Measurements from ENCODE around the gene SPOCK2. TPM values are rescaled to one million over a fixed set of nuclear protein-coding genes. Genes with fewer than 3 reads are reported as not detected.

SPOCK2 gene
- total RNA-seq, 1 donor from 2014 or later = 187 TPM

GRCh38 chr10:72092171-72092924, 4.0 kb upstream of the SPOCK2 start:
- H3K27me3 ChIP-seq = peaks cover 18% of the 10 kb centered on the region
- no peak for TF ChIP-seq CTCF (IDR thresholded peaks at IDR 0.05)
- H3K9me3 ChIP-seq = no peaks in the 10 kb centered on the region
- peaks cover 10% of the 10 kb centered on the region for H3K4me1 ChIP-seq
- peaks cover 9% of the 10 kb centered on the region for H3K36me3 ChIP-seq
- intact Hi-C loops (cut with DNase I) = no loop called here
- H3K27ac ChIP-seq = no peak overlapping the region
- DNase-seq = no peak
- no peak for ATAC-seq
- H3K4me3 ChIP-seq = no peak overlapping the region

GRCh38 chr10:72090326-72090725, 2.0 kb upstream of the SPOCK2 start:
- no peak for DNase-seq
- no peak for TF ChIP-seq CTCF (IDR thresholded peaks at IDR 0.05)
- ATAC-seq = no peak
- intact Hi-C loops (cut with DNase I) = no loop called here
- Histone ChIP-seq H3K27ac (no peak overlapping the region), H3K4me3 (no peak overlapping the region), H3K27me3 (peaks cover 24% of the 10 kb centered on the region), H3K4me1 (peaks cover 14% of the 10 kb centered on the region), H3K9me3 (no peaks in the 10 kb centered on the region), H3K36me3 (no peaks in the 10 kb centered on the region)

- ATAC-seq (no peak), DNase-seq (no peak)
Observed at GRCh38 chr10:72089618-72090017, 1.3 kb upstream of the SPOCK2 start.

GRCh38 chr10:72088889-72089575, 681 bp upstream of the SPOCK2 start:
- peaks cover 24% of the 10 kb centered on the region for H3K27me3 ChIP-seq
- peak; percentile 44 for ATAC-seq
- no peak for TF ChIP-seq CTCF (IDR thresholded peaks at IDR 0.05)
- peak overlapping the region; percentile 60 for H3K4me3 ChIP-seq
- DNase-seq = no peak
- H3K27ac ChIP-seq = peak overlapping the region; percentile 83
- H3K4me1 ChIP-seq = peaks cover 14% of the 10 kb centered on the region
- intact Hi-C loops (cut with DNase I) = no loop called here
- no peaks in the 10 kb centered on the region for H3K36me3 ChIP-seq
- no peaks in the 10 kb centered on the region for H3K9me3 ChIP-seq

More at GRCh38 chr10:72089618-72090017, 1.3 kb upstream of the SPOCK2 start:
- peak overlapping the region; percentile 83 for H3K27ac ChIP-seq
- H3K9me3 ChIP-seq = no peaks in the 10 kb centered on the region
- no peak for TF ChIP-seq CTCF (IDR thresholded peaks at IDR 0.05)
- H3K4me3 ChIP-seq = no peak overlapping the region
- no peaks in the 10 kb centered on the region for H3K36me3 ChIP-seq
- H3K4me1 ChIP-seq = peaks cover 14% of the 10 kb centered on the region
- intact Hi-C loops (cut with DNase I) = no loop called here
- H3K27me3 ChIP-seq = peaks cover 24% of the 10 kb centered on the region

GRCh38 chr10:72087392-72087968, 871 bp downstream of the SPOCK2 start:
- DNase-seq (no peak), ATAC-seq (peak; percentile 65)

More at GRCh38 chr10:72087392-72087968, 871 bp downstream of the SPOCK2 start:
- H3K27me3 ChIP-seq = peaks cover 24% of the 10 kb centered on the region
- H3K36me3 ChIP-seq = no peaks in the 10 kb centered on the region
- no peak for TF ChIP-seq CTCF (IDR thresholded peaks at IDR 0.05)
- H3K9me3 ChIP-seq = no peaks in the 10 kb centered on the region
- intact Hi-C loops (cut with DNase I) = no loop called here
- peaks cover 14% of the 10 kb centered on the region for H3K4me1 ChIP-seq
- peak overlapping the region; percentile 60 for H3K4me3 ChIP-seq
- peak overlapping the region; percentile 83 for H3K27ac ChIP-seq
